Hepatocyte (in vitro differentiated cells): ENCODE data around the gene SLC6A12.

Experiments
- CTCF ChIP-seq: fragments of 200-600 bp; sonication (generic); IDR thresholded peaks from 2 replicates; pipeline ENCODE4 v1.5.1; 2016; ENCODE audit warnings: antibody characterized with exemption, mild to moderate bottlenecking; ENCODE audit not compliant: poor library complexity
- EZH2 ChIP-seq: fragments of 200-600 bp; sonication (generic); IDR thresholded peaks from 2 replicates; pipeline ENCODE4 v1.6.1; 2016; ENCODE audit warnings: antibody characterized with exemption, mild to moderate bottlenecking, borderline replicate concordance

- TF ChIP-seq CTCF (no peak), EZH2 (no peak)
Measured at GRCh38 chr12:234019-234418, 20.1 kb upstream of the SLC6A12 start.
